Cardiac septum (tissue), 1 donor: Measurements from ENCODE around the gene SCGN. TPM values are rescaled to one million over a fixed set of nuclear protein-coding genes. Genes with fewer than 3 reads are reported as not detected.

Source experiments
- total RNA-seq: library from RNA; stranded (reverse); fragmentation: NEBNext Ultra II Directional; extraction: Animal tissue kit (Norgen Biotek cat#: 25700); gene quantifications from one replicate; pipeline ENCODE4 v1.2.1, GENCODE V29; 2021
- donor health status: DM: no; HTN: no; CAD: no.

SCGN gene
- total RNA-seq, 1 donor from 2014 or later: not detected

Other genes with a start within 250 kb of the SCGN start
- gene SLC17A4, start 102.5 kb downstream of the SCGN start, total RNA-seq: not detected
- gene SLC17A1, start 179.8 kb downstream of the SCGN start, total RNA-seq: not detected
- gene SLC17A3, start 222.0 kb downstream of the SCGN start, total RNA-seq: not detected